GM23338 (cell line): ENCODE results near the gene H2BK1.

ENCODE experiments used
- EZH2 ChIP-seq: fragments of 200-600 bp; sonication (generic); IDR thresholded peaks from one replicate; pipeline ENCODE4 v1.8.0; 2017; ENCODE audit warnings: antibody characterized with exemption, mild to moderate bottlenecking, low read depth; ENCODE audit not compliant: unreplicated experiment
- EZH2phosphoT487 ChIP-seq: fragments of 200-600 bp; sonication (generic); IDR thresholded peaks from one replicate; pipeline ENCODE4 v1.8.1; 2018; ENCODE audit warnings: antibody characterized with exemption; ENCODE audit not compliant: unreplicated experiment
- NANOG ChIP-seq: IDR thresholded peaks from 2 replicates; pipeline ENCODE4 v1.6.1; 2016; ENCODE audit warnings: antibody characterized with exemption, borderline replicate concordance
- POLR2AphosphoS5 ChIP-seq: IDR thresholded peaks from 2 replicates; pipeline ENCODE4 v1.6.1; 2016; ENCODE audit warnings: antibody characterized with exemption, low read depth
- TF ChIP-seq, protein P1 (sequence below), 2 experiments: fragments of 200-600 bp in 1 of 2; sonication (generic) in 1 of 2; conservative IDR thresholded peaks; 2 replicates each; pipeline versions ENCODE4 v1.5.1 to v1.6.1; 2016 to 2017; ENCODE audit warnings: antibody characterized with exemption in 2 of 2, low read depth in 2 of 2, mild to moderate bottlenecking in 2 of 2, moderate library complexity in 1 of 2

DNA sequence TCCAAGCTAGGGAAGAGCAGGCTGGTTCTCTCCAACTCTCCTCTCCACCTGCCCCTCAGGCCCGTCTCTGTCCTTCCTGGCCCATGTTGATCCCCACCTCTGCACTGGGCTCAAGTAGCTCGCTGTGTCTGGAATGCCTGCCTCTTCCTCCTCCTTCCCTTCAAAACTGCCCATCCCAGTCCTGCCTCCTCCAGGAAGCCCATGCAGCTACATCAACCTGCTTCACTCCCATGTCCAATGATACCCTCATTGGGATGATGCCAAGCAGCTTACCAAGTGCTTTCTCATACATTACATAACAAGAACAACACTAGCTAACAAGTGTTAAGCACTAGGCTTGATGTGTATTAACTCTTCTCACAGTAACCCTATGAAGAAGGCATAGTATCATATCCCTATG is 31.5 kb downstream of the H2BK1 start:
- TF ChIP-seq POLR2AphosphoS5: no peak
- no peak for TF ChIP-seq NANOG
- TF ChIP-seq, protein P1, sequence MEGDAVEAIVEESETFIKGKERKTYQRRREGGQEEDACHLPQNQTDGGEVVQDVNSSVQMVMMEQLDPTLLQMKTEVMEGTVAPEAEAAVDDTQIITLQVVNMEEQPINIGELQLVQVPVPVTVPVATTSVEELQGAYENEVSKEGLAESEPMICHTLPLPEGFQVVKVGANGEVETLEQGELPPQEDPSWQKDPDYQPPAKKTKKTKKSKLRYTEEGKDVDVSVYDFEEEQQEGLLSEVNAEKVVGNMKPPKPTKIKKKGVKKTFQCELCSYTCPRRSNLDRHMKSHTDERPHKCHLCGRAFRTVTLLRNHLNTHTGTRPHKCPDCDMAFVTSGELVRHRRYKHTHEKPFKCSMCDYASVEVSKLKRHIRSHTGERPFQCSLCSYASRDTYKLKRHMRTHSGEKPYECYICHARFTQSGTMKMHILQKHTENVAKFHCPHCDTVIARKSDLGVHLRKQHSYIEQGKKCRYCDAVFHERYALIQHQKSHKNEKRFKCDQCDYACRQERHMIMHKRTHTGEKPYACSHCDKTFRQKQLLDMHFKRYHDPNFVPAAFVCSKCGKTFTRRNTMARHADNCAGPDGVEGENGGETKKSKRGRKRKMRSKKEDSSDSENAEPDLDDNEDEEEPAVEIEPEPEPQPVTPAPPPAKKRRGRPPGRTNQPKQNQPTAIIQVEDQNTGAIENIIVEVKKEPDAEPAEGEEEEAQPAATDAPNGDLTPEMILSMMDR (conservative IDR thresholded peaks at IDR 0.05; ENCODE audit: low read depth in 2 of 2): no peak
- no peak for TF ChIP-seq EZH2
- no peak for TF ChIP-seq EZH2phosphoT487
